Stimulated activated CD8-positive, alpha-beta memory T cell treated with anti-CD3 and anti-CD28 coated beads, Interleukin-4, amount 100 ng/mL, for 1 hour (primary cell): ENCODE results near the gene PCDHB14.

Experiments
- DNase-seq, 2 donors: peaks; one replicate each; pipeline ENCODE4 v3.0.0-alpha.2; 2020; ENCODE audit warnings: low read depth in 2 of 2, low spot score in 1 of 2

The PCDHB14 gene

DNA sequence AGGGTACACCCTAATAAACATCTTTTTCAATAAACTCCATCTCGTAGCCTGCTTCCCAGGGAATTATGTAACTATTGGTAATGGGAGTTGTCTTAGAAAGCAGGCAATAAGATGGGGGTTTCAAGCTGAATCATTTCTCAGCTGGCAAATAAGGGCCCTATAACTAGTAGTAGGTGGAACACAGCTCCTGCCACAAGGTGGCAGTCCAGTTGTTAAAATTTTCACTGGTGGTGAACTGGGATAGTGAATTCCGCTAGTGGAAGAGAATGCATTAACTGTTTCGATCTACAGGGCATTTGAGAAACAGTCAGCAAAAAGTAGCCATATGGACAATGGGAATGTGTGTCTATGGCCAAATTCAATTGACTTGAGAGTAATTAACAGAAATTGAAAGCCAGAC is 49.8 kb downstream of the PCDHB14 start:
- DNase-seq = no peak
